Measurements from ENCODE around the gene MYO1H.

GRCh38 chr12:109455706-109456105 lies 108.0 kb downstream of the MYO1H start:
- no peak for TF ChIP-seq CTCF (IDR thresholded peaks at IDR 0.05; ENCODE audit: low read depth, low read length)
- TF ChIP-seq MAX (IDR thresholded peaks at IDR 0.05; ENCODE audit: low read depth, low read length) = no peak
- TF ChIP-seq POLR2A (IDR thresholded peaks at IDR 0.05; ENCODE audit: extremely low read depth, insufficient read length) = no peak
- TF ChIP-seq MYC (IDR thresholded peaks at IDR 0.05; ENCODE audit: low read depth, low read length) = no peak
